GM21447 (cell line): ENCODE data around the gene MYADML2.

ENCODE experiments used
- ATAC-seq: cut with Tn5 transposase; IDR thresholded peaks from one replicate; pipeline ENCODE4 v1.9.1; 2021; ENCODE audit not compliant: unreplicated experiment

MYADML2 gene

GRCh38 chr17:81940538-81941483 lies 6.2 kb downstream of the MYADML2 start:
- ATAC-seq, result no peak

GRCh38 chr17:81939881-81940385 lies 7.1 kb downstream of the MYADML2 start:
- no peak for ATAC-seq

- ATAC-seq, result no peak
Observed at GRCh38 chr17:81939218-81939617, 7.8 kb downstream of the MYADML2 start.

- ATAC-seq, result no peak
Observed at GRCh38 chr17:81935709-81936084, 11.3 kb downstream of the MYADML2 start.

GRCh38 chr17:81934850-81935708 lies 12.0 kb downstream of the MYADML2 start:
- ATAC-seq, result no peak

GRCh38 chr17:81934098-81934757 lies 12.8 kb downstream of the MYADML2 start:
- no peak for ATAC-seq

GRCh38 chr17:81933178-81933699 lies 13.8 kb downstream of the MYADML2 start:
- no peak for ATAC-seq

- no peak for ATAC-seq
Observed at GRCh38 chr17:81932333-81932983, 14.6 kb downstream of the MYADML2 start.

GRCh38 chr17:81931557-81932332 lies 15.3 kb downstream of the MYADML2 start:
- no peak for ATAC-seq

- ATAC-seq, result no peak
Observed at GRCh38 chr17:81931189-81931556, 15.9 kb downstream of the MYADML2 start.

GRCh38 chr17:81930142-81931125 lies 16.6 kb downstream of the MYADML2 start:
- ATAC-seq, result no peak

- ATAC-seq, result no peak
Observed at GRCh38 chr17:81929253-81930141, 17.5 kb downstream of the MYADML2 start.

GRCh38 chr17:81928544-81929252 lies 18.3 kb downstream of the MYADML2 start:
- no peak for ATAC-seq

- peak; percentile 42 for ATAC-seq
Observed at GRCh38 chr17:81927653-81928543, 19.1 kb downstream of the MYADML2 start, which contains the start of gene MAFG. Gene MAFG, minus strand, starts transcription at chr17:81927735. Its CDS starts 4,550 bp downstream, at chr17:81923185.

- ATAC-seq, result peak; percentile 11
Observed at GRCh38 chr17:81927152-81927652, 19.8 kb downstream of the MYADML2 start.
